Peyer's patch (tissue), 4 donors: ENCODE results near the gene PPP1R37. TPM values are rescaled to one million over a fixed set of nuclear protein-coding genes. Genes with fewer than 3 reads are reported as not detected.
A peak's percentile ranks its signal among the peaks of the same experiment; 100 is the strongest.

Experiments
- DNase-seq, 3 donors: peaks; one replicate each; pipeline ENCODE4 v3.0.0-alpha.2; 2017 to 2019
- H3K27ac ChIP-seq, 4 donors: fragments of 200-600 bp; sonication (generic); one replicate each; pipeline ENCODE4 v1.5.1; 2016 to 2019
- H3K27me3 ChIP-seq, 2 donors: fragments of 200-600 bp; sonication (generic); one replicate each; pipeline ENCODE4 v1.5.1; 2019
- H3K36me3 ChIP-seq, 3 donors: fragments of 200-600 bp; sonication (generic); one replicate each; pipeline ENCODE4 v1.5.1; 2016 to 2019
- H3K4me1 ChIP-seq, 4 donors: fragments of 200-600 bp; sonication (generic); one replicate each; pipeline ENCODE4 v1.5.1; 2016 to 2019
- H3K4me3 ChIP-seq, 4 donors: fragments of 200-600 bp; sonication (generic); 1 replicate in 3 of 4; 2 replicates in 1 of 4; pipeline ENCODE4 v1.5.1; 2016 to 2019; ENCODE audit warnings: mild to moderate bottlenecking in 1 of 4
- H3K9me3 ChIP-seq, 4 donors: fragments of 200-600 bp; sonication (generic); one replicate each; pipeline ENCODE4 v1.5.1; 2016 to 2019; ENCODE audit warnings: mild to moderate bottlenecking in 1 of 4
- POLR2A ChIP-seq, 2 donors: fragments of 450-650 bp; IDR thresholded peaks; one replicate each; pipeline ENCODE4 v1.5.1; 2017; ENCODE audit warnings: antibody characterized with exemption in 2 of 2, mild to moderate bottlenecking in 2 of 2, moderate library complexity in 2 of 2
- total RNA-seq, 4 donors: library from RNA; depleted of rRNA; stranded (reverse); fragments of >200 nt; gene quantifications; one replicate each; pipeline ENCODE4 v1.1.0, GENCODE V29; 2016
- TF ChIP-seq, protein P1 (sequence below), 6 experiments: fragments of 450-650 bp in 4 of 6; fragments of 200-600 bp in 2 of 6; sonication (generic) in 1 of 6; IDR thresholded peaks; one replicate each; pipeline ENCODE4 v1.5.1; 2017 to 2019; ENCODE audit warnings: antibody characterized with exemption in 6 of 6, mild to moderate bottlenecking in 3 of 6, moderate library complexity in 1 of 6

Gene PPP1R37
- total RNA-seq, 4 donors from 2014 or later, result 41.8 to 75.1 (median 54.2) TPM

DNA sequence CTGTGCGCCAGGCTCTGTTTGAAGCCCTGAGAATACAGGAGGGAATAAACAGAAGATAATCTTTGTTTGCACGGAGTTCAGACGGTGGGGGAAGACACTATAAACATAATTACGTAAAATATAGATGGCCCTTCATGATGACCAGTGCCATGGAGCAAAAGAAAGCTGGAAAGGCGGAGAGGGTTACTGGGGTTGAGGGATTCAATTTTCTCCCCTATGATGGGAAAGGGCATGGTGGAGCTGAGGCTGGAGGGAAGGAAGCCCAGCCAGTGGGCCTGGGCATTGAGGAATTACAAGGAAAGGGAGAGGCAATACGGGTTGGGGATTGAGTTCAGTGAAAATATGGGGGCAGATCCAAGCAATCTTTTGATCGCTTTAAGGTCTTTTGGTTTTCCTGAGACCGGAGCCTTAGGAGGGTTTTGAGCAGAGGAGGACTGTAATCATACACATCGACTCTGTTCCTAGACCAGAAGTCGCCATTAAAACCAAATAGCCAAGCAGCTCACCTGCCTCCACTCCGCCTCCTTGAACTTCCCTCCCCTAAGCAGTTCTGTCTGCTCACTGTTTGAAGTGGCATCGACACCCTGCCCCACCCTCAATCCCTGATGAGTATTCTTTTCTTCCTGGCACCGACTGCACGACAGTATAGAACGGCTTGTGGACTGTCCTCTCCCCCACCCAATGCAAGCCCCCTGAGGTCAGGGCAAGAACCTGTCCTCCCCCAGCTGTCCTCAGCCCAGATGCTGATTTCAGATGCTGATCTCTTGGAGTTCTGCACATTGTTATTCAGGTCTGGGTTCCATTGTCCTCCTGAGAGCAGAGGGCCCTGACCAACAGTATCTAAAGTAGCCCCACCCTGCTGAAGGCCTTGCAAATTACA, 15.9 kb upstream of the PPP1R37 start:
- H3K27ac ChIP-seq, result peak overlapping the region; percentile 84 to 95 (median 90)
- H3K36me3 ChIP-seq, result peaks cover 0 to 11% (median 0%) of the 10 kb centered on the region in 3 donors
- no peaks in the 10 kb centered on the region for H3K9me3 ChIP-seq
- no peak for TF ChIP-seq POLR2A (IDR thresholded peaks at IDR 0.05)
- TF ChIP-seq, protein P1, sequence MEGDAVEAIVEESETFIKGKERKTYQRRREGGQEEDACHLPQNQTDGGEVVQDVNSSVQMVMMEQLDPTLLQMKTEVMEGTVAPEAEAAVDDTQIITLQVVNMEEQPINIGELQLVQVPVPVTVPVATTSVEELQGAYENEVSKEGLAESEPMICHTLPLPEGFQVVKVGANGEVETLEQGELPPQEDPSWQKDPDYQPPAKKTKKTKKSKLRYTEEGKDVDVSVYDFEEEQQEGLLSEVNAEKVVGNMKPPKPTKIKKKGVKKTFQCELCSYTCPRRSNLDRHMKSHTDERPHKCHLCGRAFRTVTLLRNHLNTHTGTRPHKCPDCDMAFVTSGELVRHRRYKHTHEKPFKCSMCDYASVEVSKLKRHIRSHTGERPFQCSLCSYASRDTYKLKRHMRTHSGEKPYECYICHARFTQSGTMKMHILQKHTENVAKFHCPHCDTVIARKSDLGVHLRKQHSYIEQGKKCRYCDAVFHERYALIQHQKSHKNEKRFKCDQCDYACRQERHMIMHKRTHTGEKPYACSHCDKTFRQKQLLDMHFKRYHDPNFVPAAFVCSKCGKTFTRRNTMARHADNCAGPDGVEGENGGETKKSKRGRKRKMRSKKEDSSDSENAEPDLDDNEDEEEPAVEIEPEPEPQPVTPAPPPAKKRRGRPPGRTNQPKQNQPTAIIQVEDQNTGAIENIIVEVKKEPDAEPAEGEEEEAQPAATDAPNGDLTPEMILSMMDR (IDR thresholded peaks at IDR 0.05), result no peak
- H3K4me3 ChIP-seq, result peak overlapping the region in 3 of 4 donors; percentile 60 to 84 (median 82)
- H3K4me1 ChIP-seq, result peaks cover 0 to 49% (median 17%) of the 10 kb centered on the region in 4 donors
- DNase-seq, result no peak
- H3K27me3 ChIP-seq, result no peaks in the 10 kb centered on the region

DNA sequence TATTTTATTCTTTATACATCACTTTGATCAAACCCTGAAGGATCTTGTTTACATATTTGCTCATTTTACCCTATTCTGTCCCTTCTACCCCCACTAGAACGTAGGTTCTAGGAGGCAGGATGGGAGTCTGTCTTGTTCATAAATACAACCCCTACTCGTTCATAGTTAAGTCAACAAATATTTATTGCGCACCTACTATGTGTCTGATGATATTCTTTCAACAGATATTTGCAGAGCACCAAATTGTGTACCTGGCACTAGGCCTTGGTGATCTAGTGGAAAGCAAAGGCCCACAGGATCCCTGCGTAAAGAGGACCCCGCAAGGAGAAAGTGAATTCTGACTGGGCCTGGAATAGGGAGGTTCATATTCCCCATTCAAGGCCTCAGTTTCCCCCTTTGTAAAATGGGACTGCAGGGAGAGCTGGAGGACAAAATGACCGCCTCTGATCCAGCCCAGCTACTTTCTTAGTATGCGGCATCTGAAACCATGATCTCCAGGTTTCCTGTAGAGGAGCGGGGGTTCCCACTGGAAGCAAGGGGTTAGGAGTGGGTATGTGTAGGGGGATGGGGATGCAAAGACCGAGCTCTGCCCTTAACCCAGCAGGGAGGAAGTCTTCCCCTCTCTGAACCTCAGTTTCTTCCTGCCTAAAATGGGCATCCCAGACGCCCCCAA, 14.5 kb upstream of the PPP1R37 start:
- H3K4me1 ChIP-seq, result peaks cover 0 to 49% (median 17%) of the 10 kb centered on the region in 4 donors
- H3K9me3 ChIP-seq, result no peaks in the 10 kb centered on the region
- peak overlapping the region; percentile 62 to 86 (median 75) for H3K4me3 ChIP-seq
- H3K27ac ChIP-seq, result peak overlapping the region; percentile 73 to 89 (median 78)
- peaks cover 0 to 13% (median 0%) of the 10 kb centered on the region in 3 donors for H3K36me3 ChIP-seq
- no peaks in the 10 kb centered on the region for H3K27me3 ChIP-seq
- TF ChIP-seq, protein P1 (IDR thresholded peaks at IDR 0.05), result no peak
- no peak for TF ChIP-seq POLR2A (IDR thresholded peaks at IDR 0.05)
- no peak for DNase-seq

GRCh38 chr19:45079063-45079910, 13.7 kb upstream of the PPP1R37 start, which contains the start of gene GEMIN7:
Gene GEMIN7, plus strand, starts transcription at chr19:45079260. Its CDS starts 10,855 bp downstream, at chr19:45090115.
- peak in 1 of 2 donors; percentile 51 for TF ChIP-seq POLR2A (IDR thresholded peaks at IDR 0.05)
- TF ChIP-seq, protein P1 (IDR thresholded peaks at IDR 0.05), result peak in 3 of 6 experiments; percentile 9 to 42 (median 20)
- H3K27me3 ChIP-seq, result no peaks in the 10 kb centered on the region
- peaks cover 0 to 49% (median 17%) of the 10 kb centered on the region in 4 donors for H3K4me1 ChIP-seq
- peak; percentile 79 to 87 (median 86) for DNase-seq
- peak within 1 kb of the TSS; percentile 62 to 86 (median 75) for H3K4me3 ChIP-seq
- H3K9me3 ChIP-seq, result no peaks in the 10 kb centered on the region
- H3K27ac ChIP-seq, result peak within 1 kb of the TSS; percentile 73 to 89 (median 78)
- H3K36me3 ChIP-seq, result peaks cover 0 to 13% (median 0%) of the 10 kb centered on the region in 3 donors

DNA sequence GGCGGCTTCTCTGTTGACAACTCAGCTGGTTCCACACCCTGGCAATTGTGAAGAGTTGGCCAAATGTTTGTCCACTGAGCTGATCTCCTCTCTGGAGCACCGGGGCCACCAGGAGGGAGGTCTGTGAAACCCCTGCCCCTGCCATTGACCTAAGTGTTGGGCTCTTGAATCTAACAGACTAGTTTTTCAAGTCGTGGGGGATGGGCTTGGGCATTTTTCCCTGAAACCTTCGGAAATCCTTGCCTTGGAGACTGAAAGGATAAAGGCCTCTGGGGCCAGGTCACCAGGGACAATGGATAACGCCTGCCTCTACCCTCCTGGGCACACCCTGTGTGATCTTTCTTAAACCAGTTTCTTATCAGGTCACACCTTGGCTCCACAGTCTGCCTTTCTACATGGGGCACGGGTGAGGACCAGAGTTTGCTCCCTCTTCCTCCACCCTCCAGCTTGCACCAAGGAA, 13.0 kb upstream of the PPP1R37 start:
- peak overlapping the region; percentile 73 to 89 (median 78) for H3K27ac ChIP-seq
- DNase-seq, result no peak
- peak overlapping the region; percentile 62 to 86 (median 75) for H3K4me3 ChIP-seq
- H3K36me3 ChIP-seq, result peaks cover 0 to 19% (median 0%) of the 10 kb centered on the region in 3 donors
- no peaks in the 10 kb centered on the region for H3K9me3 ChIP-seq
- peak in 1 of 2 donors; percentile 19 for TF ChIP-seq POLR2A (IDR thresholded peaks at IDR 0.05)
- TF ChIP-seq, protein P1 (IDR thresholded peaks at IDR 0.05), result no peak
- H3K4me1 ChIP-seq, result peaks cover 0 to 43% (median 17%) of the 10 kb centered on the region in 4 donors
- no peaks in the 10 kb centered on the region for H3K27me3 ChIP-seq

GRCh38 chr19:45082170-45082569, 10.8 kb upstream of the PPP1R37 start:
- H3K27me3 ChIP-seq, result no peaks in the 10 kb centered on the region
- H3K4me1 ChIP-seq, result peaks cover 0 to 25% (median 10%) of the 10 kb centered on the region in 4 donors
- no peak overlapping the region for H3K27ac ChIP-seq
- H3K36me3 ChIP-seq, result peaks cover 0 to 25% (median 0%) of the 10 kb centered on the region in 3 donors
- H3K9me3 ChIP-seq, result no peaks in the 10 kb centered on the region
- no peak for TF ChIP-seq POLR2A (IDR thresholded peaks at IDR 0.05)
- TF ChIP-seq, protein P1 (IDR thresholded peaks at IDR 0.05), result no peak
- DNase-seq, result no peak
- H3K4me3 ChIP-seq, result no peak overlapping the region
